Neural progenitor cell (in vitro differentiated cells): ENCODE data around the gene ATP10B. TPM values are rescaled to one million over a fixed set of nuclear protein-coding genes. Genes with fewer than 3 reads are reported as not detected.

Experiments used
- DNase-seq: peaks from one replicate; pipeline ENCODE4 v3.0.0-alpha.2; 2016; ENCODE audit warnings: low spot score
- H2AFZ ChIP-seq: fragments of 200-600 bp; sonication (generic); replicated peaks from 2 replicates; pipeline ENCODE4 v1.6.1; 2016; ENCODE audit warnings: antibody characterized with exemption
- H3F3A ChIP-seq: fragments of 200-600 bp; sonication (generic); 2 replicates; pipeline ENCODE4 v1.6.1; 2016; ENCODE audit warnings: antibody characterized with exemption, low read depth
- H3K27ac ChIP-seq: fragments of 200-600 bp; sonication (generic); 2 replicates; pipeline ENCODE4 v1.5.1; 2016; ENCODE audit warnings: mild to moderate bottlenecking
- H3K27me3 ChIP-seq: fragments of 200-600 bp; sonication (generic); 2 replicates; pipeline ENCODE4 v1.6.1; 2016; ENCODE audit warnings: mild to moderate bottlenecking, moderate library complexity
- H3K36me3 ChIP-seq: fragments of 200-600 bp; sonication (generic); 2 replicates; pipeline ENCODE4 v1.5.1; 2016
- H3K4me1 ChIP-seq: fragments of 200-600 bp; sonication (generic); 2 replicates; pipeline ENCODE4 v1.6.1; 2016; ENCODE audit warnings: mixed run types
- H3K4me2 ChIP-seq: fragments of 200-600 bp; sonication (generic); 2 replicates; pipeline ENCODE4 v1.6.1; 2016
- H3K4me3 ChIP-seq: fragments of 200-600 bp; sonication (generic); 2 replicates; pipeline ENCODE4 v1.5.1; 2016
- H3K79me2 ChIP-seq: fragments of 200-600 bp; sonication (generic); 2 replicates; pipeline ENCODE4 v1.6.1; 2016; ENCODE audit warnings: low read depth
- H3K9ac ChIP-seq: fragments of 200-600 bp; sonication (generic); 2 replicates; pipeline ENCODE4 v1.6.1; 2016
- H3K9me3 ChIP-seq: fragments of 200-600 bp; sonication (generic); 2 replicates; pipeline ENCODE4 v1.5.1; 2016; ENCODE audit warnings: low read depth
- H4K20me1 ChIP-seq: fragments of 200-600 bp; sonication (generic); 2 replicates; pipeline ENCODE4 v1.6.1; 2016; ENCODE audit warnings: low read depth
- H3K27ac Mint-ChIP-seq: 3 replicates; pipeline ENCODE4 v1.8.0; 2021; ENCODE audit warnings: mixed read lengths
- H3K27me3 Mint-ChIP-seq: 2 replicates; pipeline ENCODE4 v1.8.0; 2022; ENCODE audit warnings: low read depth, mild to moderate bottlenecking, inconsistent platforms, moderate library complexity, mixed read lengths; ENCODE audit not compliant: insufficient read depth
- H3K36me3 Mint-ChIP-seq: 3 replicates; pipeline ENCODE4 v1.8.0; 2021; ENCODE audit warnings: mixed read lengths
- H3K4me1 Mint-ChIP-seq: 3 replicates; pipeline ENCODE4 v1.8.0; 2021; ENCODE audit warnings: mixed read lengths
- H3K4me3 Mint-ChIP-seq: 3 replicates; pipeline ENCODE4 v1.8.0; 2021; ENCODE audit warnings: mild to moderate bottlenecking, moderate library complexity, mixed read lengths
- H3K9me3 Mint-ChIP-seq: 3 replicates; pipeline ENCODE4 v1.8.0; 2020; ENCODE audit warnings: mixed read lengths
- EZH2 ChIP-seq: fragments of 200-600 bp; sonication (generic); IDR thresholded peaks from 2 replicates; pipeline ENCODE4 v1.6.1; 2017; ENCODE audit warnings: antibody characterized with exemption, mild to moderate bottlenecking, moderate library complexity
- EZH2phosphoT487 ChIP-seq: fragments of 200-600 bp; sonication (generic); IDR thresholded peaks from 2 replicates; pipeline ENCODE4 v1.6.1; 2017; ENCODE audit warnings: antibody characterized with exemption
- total RNA-seq: library from RNA; depleted of rRNA; stranded (reverse); fragments of >200 nt; gene quantifications from 2 replicates; pipeline ENCODE4 v1.2.3, GENCODE V29; 2015; ENCODE audit warnings: low replicate concordance
- TF ChIP-seq, protein P1 (sequence below): fragments of 200-600 bp; sonication (generic); IDR thresholded peaks from 2 replicates; pipeline ENCODE4 v1.5.1; 2017; ENCODE audit warnings: antibody characterized with exemption, mild to moderate bottlenecking

ATP10B gene
- total RNA-seq, 1 donor from 2014 or later = not detected

- no peaks in the 10 kb centered on the region for H3F3A ChIP-seq
- no peak for DNase-seq
- TF ChIP-seq, protein P1, sequence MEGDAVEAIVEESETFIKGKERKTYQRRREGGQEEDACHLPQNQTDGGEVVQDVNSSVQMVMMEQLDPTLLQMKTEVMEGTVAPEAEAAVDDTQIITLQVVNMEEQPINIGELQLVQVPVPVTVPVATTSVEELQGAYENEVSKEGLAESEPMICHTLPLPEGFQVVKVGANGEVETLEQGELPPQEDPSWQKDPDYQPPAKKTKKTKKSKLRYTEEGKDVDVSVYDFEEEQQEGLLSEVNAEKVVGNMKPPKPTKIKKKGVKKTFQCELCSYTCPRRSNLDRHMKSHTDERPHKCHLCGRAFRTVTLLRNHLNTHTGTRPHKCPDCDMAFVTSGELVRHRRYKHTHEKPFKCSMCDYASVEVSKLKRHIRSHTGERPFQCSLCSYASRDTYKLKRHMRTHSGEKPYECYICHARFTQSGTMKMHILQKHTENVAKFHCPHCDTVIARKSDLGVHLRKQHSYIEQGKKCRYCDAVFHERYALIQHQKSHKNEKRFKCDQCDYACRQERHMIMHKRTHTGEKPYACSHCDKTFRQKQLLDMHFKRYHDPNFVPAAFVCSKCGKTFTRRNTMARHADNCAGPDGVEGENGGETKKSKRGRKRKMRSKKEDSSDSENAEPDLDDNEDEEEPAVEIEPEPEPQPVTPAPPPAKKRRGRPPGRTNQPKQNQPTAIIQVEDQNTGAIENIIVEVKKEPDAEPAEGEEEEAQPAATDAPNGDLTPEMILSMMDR = no peak
- TF ChIP-seq EZH2phosphoT487 (no peak), EZH2 (no peak)
- Mint-ChIP-seq H3K36me3 (no peaks in the 10 kb centered on the region), H3K4me1 (no peaks in the 10 kb centered on the region), H3K9me3 (no peaks in the 10 kb centered on the region), H3K27me3 (no peaks in the 10 kb centered on the region), H3K27ac (no peak overlapping the region), H3K4me3 (no peak overlapping the region)
- H3K4me3 ChIP-seq = no peak overlapping the region
- H3K4me2 ChIP-seq = no peak overlapping the region
- H3K36me3 ChIP-seq = no peaks in the 10 kb centered on the region
- H3K9ac ChIP-seq = no peak overlapping the region
- no peaks in the 10 kb centered on the region for H3K79me2 ChIP-seq
- no peak overlapping the region for H3K27ac ChIP-seq
- H3K27me3 ChIP-seq = no peaks in the 10 kb centered on the region
- no peaks in the 10 kb centered on the region for H3K9me3 ChIP-seq
- H4K20me1 ChIP-seq = no peaks in the 10 kb centered on the region
- no peak overlapping the region for H2AFZ ChIP-seq
- no peaks in the 10 kb centered on the region for H3K4me1 ChIP-seq
Observed at GRCh38 chr5:160605266-160605665, 246.7 kb downstream of the ATP10B start.

DNA sequence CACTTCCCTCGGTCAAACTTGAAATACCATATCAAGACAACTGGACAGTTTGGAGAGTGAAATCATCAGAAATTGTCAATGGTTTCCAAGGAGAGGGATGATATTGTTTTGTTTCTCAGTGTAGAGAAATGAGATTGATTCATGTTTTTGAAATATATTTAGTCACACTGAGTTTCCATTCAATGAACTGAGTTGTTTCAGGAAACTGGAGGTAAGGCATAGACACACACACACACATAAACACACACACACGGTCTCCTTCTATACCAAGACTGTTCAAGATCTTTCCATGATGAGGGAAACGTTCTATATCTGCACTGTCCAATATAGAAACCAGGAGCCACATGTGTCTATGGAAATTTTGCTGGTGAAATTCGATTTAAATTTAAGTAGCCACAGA is 247.5 kb downstream of the ATP10B start:
- Histone ChIP-seq H2AFZ (no peak overlapping the region), H3F3A (no peaks in the 10 kb centered on the region), H4K20me1 (no peaks in the 10 kb centered on the region), H3K4me1 (no peaks in the 10 kb centered on the region), H3K27ac (no peak overlapping the region), H3K79me2 (no peaks in the 10 kb centered on the region), H3K4me3 (no peak overlapping the region), H3K27me3 (no peaks in the 10 kb centered on the region), H3K4me2 (no peak overlapping the region), H3K9me3 (no peaks in the 10 kb centered on the region), H3K36me3 (no peaks in the 10 kb centered on the region), H3K9ac (no peak overlapping the region)
- H3K27me3 Mint-ChIP-seq = no peaks in the 10 kb centered on the region
- H3K4me1 Mint-ChIP-seq = no peaks in the 10 kb centered on the region
- no peaks in the 10 kb centered on the region for H3K36me3 Mint-ChIP-seq
- no peaks in the 10 kb centered on the region for H3K9me3 Mint-ChIP-seq
- H3K27ac Mint-ChIP-seq = no peak overlapping the region
- H3K4me3 Mint-ChIP-seq = no peak overlapping the region
- TF ChIP-seq EZH2phosphoT487 = no peak
- TF ChIP-seq EZH2 = no peak
- TF ChIP-seq, protein P1 = no peak
- DNase-seq = no peak

- Histone ChIP-seq H3K4me2 (no peak overlapping the region), H4K20me1 (no peaks in the 10 kb centered on the region), H3K9ac (no peak overlapping the region), H3K4me1 (no peaks in the 10 kb centered on the region), H3K4me3 (no peak overlapping the region), H3K79me2 (no peaks in the 10 kb centered on the region), H3K9me3 (no peaks in the 10 kb centered on the region), H2AFZ (no peak overlapping the region), H3K27ac (no peak overlapping the region), H3F3A (no peaks in the 10 kb centered on the region), H3K27me3 (no peaks in the 10 kb centered on the region), H3K36me3 (no peaks in the 10 kb centered on the region)
- Mint-ChIP-seq H3K27ac (no peak overlapping the region), H3K9me3 (no peaks in the 10 kb centered on the region), H3K4me1 (no peaks in the 10 kb centered on the region), H3K27me3 (no peaks in the 10 kb centered on the region), H3K36me3 (no peaks in the 10 kb centered on the region), H3K4me3 (no peak overlapping the region)
- no peak for TF ChIP-seq EZH2
- TF ChIP-seq, protein P1 = no peak
- no peak for TF ChIP-seq EZH2phosphoT487
- no peak for DNase-seq
Observed at GRCh38 chr5:160602744-160603143, 249.3 kb downstream of the ATP10B start.
